ENCODE results near the gene AGL.
"Not testable (repeated sequence)": the region's sequence is repeated elsewhere in the genome, so short reads cannot be mapped to it uniquely, and the experiment has no call there.

The AGL gene

DNA sequence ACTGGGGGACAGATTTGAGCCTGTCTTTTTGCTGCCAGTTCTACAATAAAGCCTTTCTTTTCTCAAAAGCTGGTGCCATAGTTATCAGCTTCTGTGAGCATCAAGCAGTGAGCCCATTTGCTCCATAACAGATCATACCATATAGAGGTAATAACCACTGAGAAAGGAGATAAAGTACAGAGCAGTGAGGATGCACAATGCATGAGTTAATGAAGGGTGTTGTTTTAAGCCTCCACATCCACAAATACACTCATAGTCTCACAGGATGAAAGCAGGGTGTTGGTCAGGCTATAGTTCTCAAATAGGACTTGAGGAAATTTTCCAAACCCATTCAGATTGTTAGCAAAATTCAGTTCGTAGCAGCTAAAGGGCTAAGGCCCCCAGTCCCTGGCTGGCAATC lies 94.0 kb downstream of the AGL start:
- DNase-seq = no peak

DNA sequence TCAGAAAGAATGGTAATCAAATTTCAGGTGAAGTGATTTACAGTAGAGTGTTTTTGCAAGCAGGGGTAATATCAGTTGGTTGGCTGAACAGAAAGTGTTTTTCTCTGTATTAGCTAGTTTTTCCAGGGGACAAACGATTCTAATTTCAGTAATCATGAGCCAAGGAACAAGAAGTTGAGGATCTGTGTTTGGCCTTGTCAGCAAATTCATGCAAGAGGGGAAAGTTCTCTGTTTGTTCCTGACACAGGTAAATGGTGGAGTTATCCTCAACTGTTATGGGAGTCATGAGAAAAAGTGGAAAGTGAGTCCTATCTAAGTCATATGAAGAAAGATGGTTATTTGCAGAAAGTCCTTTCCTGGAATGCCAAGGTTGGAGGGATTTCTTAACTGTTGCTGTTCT lies 95.0 kb downstream of the AGL start:
- DNase-seq = no peak

DNA sequence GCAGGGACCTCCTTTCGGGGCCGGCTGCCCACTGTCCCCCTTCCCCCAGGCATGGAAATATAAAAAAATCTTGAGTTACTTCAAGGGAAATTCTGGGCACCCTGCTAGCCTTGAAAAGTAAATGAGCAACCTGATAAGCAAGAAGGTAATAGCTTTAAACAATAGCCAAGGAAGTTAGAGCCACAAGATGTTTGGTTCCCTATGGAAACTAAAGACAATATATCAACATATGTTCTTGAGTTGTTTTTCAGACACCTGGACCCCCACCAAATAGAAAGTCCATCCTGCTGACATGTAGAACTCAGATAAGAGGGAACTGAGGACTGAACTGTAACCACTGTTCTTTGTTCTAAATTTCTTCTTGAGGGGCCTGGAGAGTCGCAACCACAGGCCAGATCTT lies 100.3 kb downstream of the AGL start:
- DNase-seq = no peak

DNA sequence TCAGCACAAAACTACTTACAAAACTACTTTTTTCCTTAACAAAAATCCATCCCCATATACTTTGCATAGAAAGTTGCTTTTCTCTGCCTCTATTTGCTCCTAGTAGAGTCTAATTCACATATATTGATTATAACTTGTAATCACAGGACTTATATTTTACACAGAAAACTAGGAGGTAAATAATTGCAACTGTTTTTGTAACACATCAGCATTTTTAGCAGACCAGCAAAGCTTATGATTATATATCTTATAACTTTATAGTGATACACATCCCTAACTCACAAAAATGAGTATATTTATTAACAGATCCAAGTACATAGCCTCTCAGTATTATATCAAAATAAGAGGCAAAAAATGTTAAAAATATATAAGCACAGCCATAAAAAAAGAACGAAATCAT lies 102.4 kb downstream of the AGL start:
- DNase-seq = no peak

DNA sequence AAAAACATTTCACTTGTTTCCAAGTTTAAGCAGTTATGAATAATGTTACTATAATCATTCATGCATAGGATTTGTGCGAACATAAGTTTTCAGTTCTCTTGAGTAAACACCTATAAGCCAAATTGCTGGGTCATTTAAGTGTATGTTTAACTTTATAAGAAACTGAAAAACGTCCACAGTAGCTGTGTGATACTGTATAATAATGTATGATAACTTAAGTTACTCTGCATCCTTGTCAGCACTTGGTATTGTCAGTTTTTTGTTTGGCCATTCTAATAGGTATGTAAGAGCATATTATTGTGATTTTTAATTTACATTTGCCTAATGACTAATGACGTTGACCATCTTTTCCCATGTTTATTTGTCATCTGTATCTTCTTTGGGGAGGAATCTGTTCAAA lies 105.2 kb downstream of the AGL start:
- DNase-seq = no peak

DNA sequence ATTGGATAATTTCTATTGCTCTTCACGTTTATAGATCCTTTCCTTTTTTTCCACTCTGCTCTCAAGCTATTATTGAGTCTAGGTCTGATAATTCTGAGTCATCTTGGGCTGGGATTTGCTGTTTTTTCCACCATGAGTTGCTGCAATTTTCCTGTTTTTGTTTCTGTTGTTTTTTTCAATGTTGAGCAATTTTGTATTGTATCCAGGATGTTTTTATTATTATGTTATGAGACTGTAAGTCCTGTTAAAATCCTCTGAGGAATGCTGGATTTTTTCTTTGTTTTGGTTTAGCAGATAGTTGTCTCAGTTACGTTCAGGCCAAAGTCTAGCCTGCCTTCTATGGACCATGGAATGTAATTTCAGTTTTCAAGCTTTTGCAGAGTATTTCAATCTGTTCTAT lies 106.6 kb downstream of the AGL start:
- DNase-seq = no peak

DNA sequence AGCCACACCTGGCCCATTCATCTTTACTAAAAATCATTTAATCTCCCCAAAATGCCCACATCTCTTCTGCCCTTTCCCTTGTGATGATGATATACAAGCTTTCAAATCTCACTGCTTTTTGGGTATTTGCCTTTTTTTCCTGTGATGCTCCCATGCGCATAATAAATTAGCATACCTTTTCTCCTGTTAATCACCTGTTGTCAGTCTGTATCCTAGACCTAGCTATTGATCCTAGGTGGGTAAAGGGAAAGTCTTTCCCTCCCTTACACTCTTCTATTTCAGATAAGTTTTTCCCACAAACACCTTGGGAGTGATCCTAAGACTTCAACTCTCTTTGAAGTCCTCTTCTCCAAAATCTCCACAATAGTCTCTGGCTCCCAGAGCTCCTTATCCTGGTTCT lies 107.7 kb downstream of the AGL start:
- no peak for DNase-seq

DNA sequence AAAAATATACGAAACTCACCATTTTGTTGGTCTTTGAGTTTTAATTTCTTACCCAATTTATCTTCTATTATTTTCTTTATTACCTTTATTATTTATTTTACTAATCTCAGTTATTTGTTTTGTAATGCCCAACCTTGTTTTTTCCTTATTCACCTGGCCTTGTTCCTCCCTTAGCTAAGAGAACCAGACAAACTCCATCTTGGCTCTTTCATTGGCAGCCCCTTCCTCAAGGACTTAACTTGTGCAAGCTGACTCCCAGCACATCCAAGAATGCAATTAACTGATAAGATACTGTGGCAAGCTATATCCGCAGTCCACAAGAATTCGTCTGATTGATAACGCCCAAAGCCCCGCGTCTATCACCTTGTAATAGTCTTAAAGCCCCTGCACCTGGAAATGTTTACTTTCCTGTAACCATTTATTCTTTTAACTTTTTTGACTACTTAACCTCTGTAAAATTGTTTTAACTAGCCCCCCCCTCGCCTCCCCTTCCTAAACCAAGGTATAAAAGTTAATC lies 109.1 kb downstream of the AGL start:
- DNase-seq = not testable (repeated sequence)

DNA sequence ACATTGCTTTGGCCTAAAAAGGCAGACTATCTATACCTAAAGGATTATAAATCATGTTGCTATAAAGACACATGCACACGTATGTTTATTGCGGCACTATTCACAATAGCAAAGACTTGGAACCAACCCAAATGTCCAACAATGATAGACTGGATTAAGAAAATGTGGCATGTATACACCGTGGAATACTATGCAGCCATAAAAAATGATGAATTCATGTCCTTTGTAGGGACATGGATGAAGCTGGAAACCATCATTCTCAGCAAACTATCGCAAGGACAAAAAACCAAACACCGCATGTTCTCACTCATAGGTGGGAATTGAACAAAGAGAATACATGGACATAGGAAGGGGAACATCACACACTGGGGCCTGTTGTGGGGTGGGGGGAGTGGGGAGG lies 110.1 kb downstream of the AGL start:
- not testable (repeated sequence) for DNase-seq

DNA sequence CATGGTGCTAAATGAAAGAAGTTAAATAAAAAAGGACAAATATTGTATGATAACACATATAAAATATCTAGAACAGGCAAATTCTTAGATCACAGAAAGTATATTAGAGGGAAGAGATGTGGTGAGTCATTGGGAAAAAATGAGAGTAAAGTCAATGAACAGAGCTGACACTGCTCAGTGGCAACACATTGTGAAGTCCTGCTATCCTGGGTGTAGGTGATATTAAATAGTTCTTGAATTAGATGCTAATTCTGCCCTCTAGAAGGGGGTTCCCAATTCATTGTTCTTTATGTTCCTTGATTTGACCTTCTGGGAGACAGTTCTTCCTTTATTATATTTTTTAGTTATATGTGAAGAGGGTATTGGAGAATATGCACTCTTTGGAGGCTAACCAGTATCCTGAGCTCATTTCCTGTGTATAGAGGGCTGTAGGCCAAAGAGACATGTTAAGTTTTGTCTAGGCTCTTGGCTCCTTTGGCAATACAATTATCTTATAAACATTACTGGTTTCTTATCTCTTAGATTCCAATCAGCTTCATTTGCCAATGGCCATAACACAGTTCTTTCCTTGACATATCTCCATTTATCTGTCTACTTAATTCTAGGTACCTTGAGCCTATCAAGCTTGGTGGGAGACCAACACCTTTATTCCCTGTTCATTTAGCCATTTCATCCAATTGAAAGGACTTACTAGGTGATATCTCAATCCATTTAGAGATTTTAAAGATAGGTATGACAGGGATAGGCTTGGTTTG lies 113.1 kb downstream of the AGL start:
- no peak for DNase-seq

DNA sequence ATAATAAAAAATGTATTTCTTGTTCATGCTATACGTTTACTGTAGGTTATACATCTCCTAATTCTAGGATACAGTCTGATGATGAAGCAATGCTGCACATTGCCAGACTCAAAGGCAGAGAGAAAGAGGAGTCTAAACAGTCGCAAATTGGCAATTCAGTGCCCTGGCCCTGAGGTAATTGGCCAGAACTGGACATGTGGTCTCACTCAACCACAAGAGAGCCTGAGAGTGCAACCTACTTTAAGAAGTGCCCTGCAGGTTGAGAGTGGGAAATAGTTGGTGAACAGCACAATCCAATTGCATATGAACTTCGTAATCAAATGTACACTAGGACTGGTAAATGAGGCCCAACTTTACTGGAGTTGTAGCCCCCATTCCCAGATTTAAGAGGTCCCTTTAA lies 114.6 kb downstream of the AGL start:
- no peak for DNase-seq

DNA sequence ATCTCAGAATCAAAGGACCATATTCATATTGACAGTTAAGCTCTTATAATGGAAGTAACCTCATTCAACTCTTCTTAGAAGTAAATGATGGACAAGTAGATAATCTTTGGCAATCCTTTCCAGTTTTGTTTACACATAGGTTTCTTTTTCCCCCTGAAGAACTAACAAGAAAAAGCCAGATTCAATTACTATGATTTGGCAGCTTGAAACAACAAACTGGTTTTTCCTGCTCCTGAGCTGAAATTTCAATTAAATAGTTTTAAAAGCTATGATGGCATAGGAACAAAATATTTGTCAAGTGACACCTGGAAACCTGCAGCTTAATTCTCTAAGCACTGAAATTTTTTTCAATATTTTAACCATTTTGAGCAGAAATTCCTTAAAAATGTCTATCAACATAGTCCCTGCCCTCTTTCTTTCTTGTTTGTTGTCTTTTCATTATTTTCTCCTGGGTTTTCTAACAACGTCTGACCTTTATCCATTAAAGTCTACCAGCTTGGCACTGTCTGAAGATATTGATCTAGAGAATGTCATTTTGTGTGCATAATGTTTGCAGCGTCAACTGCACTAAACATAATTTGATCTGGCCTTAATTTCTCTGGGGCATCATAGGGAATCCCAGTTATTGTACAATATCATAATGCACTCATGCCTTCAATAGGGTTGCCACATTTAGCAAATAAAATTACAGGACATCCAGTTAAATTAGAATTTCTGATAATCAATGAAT lies 115.7 kb downstream of the AGL start:
- DNase-seq = no peak

DNA sequence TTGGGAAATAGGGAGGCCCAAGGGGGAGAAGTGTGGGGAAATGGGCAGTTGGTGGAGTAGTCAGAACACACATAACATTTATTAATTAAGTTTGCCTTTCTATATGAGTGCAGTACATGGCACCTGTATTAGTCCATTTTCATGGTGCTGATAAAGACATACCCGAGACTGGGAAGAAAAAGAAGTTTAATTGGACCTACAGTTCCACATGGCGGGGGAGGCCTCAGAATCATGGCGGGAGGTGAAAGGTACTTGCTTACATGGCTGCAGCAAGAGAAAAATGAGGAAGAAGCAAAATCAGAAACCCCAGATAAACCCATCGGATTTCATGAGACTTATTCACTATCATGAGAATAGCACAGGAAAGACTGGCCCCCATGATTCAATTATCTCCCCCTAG lies 118.1 kb downstream of the AGL start:
- DNase-seq = no peak

DNA sequence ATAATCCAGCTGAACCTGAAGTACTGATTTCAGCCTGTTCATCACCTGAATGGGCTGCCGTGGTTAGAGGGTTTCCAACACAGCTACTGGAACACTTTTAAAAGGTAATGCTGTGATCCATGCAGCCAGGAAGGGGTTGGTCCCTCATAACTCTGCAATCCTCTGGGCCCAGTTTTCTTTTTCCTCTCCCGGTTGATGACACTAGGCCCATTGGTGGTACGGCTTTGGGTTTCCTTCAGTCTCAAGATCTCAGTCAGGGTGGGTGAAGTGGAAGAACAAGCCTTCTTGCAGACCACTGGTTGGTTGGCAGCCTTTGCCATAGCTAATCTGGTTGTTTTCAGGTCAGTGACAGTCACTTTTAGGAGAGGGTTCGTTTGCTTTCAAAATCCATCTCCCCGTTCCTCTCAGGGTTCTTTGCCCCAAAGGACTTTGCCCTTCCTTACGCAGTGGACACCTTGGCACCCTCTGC lies 119.1 kb downstream of the AGL start:
- no peak for DNase-seq

DNA sequence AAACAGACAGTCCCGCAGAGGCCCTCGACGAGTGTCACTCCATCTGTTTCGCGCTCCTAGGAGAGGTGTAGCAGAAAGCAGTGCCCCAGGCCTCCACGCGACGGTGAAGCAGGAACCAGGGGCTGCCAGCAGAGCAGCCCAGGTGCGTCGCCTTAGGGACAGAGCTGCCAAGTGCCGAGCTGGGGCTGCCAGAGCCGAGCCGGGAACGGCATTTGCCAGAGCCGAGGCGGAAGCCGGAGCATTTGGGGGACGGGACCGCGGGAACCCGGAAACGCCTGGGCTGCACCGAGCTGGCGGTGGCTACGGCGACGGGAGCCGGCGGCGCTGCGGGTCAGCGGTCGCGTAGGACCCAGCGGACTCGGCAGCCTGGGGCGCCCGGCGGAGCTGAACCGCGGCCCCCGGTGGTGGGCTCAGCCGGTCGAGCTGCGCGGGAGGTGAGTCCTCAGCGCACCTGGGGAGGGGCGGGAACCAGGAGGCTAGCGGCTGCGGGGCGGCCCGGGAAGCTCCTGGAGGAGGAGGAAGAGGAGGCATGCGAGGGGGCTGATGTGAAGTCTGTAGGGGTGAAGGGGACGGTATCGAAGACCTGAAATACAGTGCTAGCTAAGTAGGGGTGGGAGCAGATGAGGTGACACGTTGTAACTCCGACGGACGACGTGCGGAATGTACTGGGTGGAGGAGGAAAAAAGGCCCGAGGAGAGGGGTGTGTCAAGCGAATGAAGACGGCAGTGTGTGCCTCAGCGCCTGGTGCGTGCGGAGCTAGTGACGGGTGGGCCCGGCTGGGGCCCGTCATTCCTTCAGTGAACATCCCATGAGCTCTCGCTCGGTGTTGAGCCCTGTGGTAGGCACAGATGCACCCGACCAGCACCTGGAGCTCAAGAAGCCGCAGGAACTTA lies 119.8 kb downstream of the AGL start, which contains the start of gene SLC35A3:
TSS of gene SLC35A3 (plus strand) at position 268 of the 893 bp plus-strand sequence. CDS start 23,559 bp downstream, outside the sequence.
- DNase-seq = peak; percentile 51

DNA sequence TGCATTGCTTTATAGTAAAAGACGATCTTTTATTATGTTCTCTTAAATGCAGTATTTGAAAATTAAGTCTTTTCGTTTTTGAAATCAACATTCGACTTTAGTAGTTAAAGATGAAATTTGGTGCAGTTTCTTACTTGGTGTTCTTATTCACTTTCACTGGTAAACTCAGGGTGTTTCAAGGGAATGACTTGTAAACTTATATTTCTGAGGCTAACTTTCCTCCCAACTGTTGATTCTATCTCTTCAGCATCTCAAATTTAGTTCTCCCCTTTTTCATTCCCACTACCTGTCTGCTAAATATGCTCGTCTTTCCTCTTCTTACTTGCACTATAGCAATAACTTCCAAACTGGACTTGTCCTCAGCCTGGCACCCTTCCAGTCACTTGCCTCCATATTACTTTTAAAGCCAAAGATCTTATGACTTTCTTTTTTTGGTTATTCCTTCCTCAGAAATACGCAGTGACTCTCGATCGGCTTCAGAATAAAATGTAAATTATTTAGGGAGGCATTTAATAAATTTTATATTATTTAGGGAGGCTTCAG lies 120.6 kb downstream of the AGL start:
- DNase-seq = no peak

DNA sequence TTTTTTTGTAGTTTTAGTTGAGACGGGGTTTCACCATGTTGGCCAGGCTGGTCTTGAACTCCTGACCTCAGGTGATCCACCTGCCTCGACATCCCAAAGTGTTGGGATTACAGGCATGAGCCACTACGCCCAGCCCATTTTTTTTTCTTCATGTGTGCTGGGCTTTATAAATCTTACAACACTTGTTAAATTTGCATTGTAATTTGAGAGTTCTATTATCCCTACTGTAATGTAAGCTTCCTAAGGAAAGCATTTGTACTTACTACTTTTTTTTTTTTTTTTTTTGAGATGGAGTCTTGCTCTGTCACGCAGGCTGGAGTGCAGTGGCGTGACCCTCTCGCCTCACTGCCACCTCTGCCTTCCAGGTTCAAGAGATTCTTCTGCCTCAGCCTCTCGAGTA lies 121.9 kb downstream of the AGL start:
- DNase-seq = not testable (repeated sequence)

Data from DMS 273 treated with DMSO at 0.1 percent for 48 hours (cell line).